Fibroblast of lung (primary cell): Measurements from ENCODE around the gene CYP27B1. TPM values are rescaled to one million over a fixed set of nuclear protein-coding genes. Genes with fewer than 3 reads are reported as not detected.
A peak's percentile ranks its signal among the peaks of the same experiment; 100 is the strongest.

Experiments used
- DNase-seq, 2 donors: peaks; one replicate each; pipeline versions ENCODE4 v3.0.0 to v3.0.0-alpha.2; 2010; ENCODE audit warnings: low read depth in 2 of 2
- H2AFZ ChIP-seq: 2 replicates; pipeline ENCODE4 v1.5.1; 2012; ENCODE audit warnings: low read length, control low read depth, inconsistent platforms
- H3K27ac ChIP-seq: 2 replicates; pipeline ENCODE4 v1.5.1; 2011; ENCODE audit warnings: low read length, control low read depth; ENCODE audit not compliant: insufficient read depth
- H3K27me3 ChIP-seq: 2 replicates; pipeline ENCODE4 v1.5.1; 2011; ENCODE audit warnings: mild to moderate bottlenecking, low read length; ENCODE audit not compliant: control insufficient read depth, insufficient read depth
- H3K36me3 ChIP-seq: 2 replicates; pipeline ENCODE4 v1.5.1; 2011; ENCODE audit warnings: low read length; ENCODE audit not compliant: control insufficient read depth, insufficient read depth
- H3K4me1 ChIP-seq: 2 replicates; pipeline ENCODE4 v1.5.1; 2011; ENCODE audit warnings: low read length; ENCODE audit not compliant: control insufficient read depth, insufficient read depth; ENCODE audit errors: extremely low read depth
- H3K4me2 ChIP-seq: 2 replicates; pipeline ENCODE4 v1.5.1; 2011; ENCODE audit warnings: low read length, control low read depth; ENCODE audit not compliant: insufficient read depth; ENCODE audit errors: extremely low read depth
- H3K4me3 ChIP-seq, 4 experiments: fragments of 200-600 bp in 1 of 4; sonication (generic) in 1 of 4; replicated peaks in 1 of 4; 2 replicates each; pipeline ENCODE4 v1.5.1; 2011 to 2016; ENCODE audit warnings: low read length in 4 of 4, low read depth in 3 of 4, mild to moderate bottlenecking in 3 of 4, control low read depth in 2 of 4, inconsistent platforms in 1 of 4, mixed read lengths in 1 of 4; ENCODE audit not compliant: insufficient read depth in 1 of 4; ENCODE audit errors: control extremely low read depth in 1 of 4
- H3K79me2 ChIP-seq: 2 replicates; pipeline ENCODE4 v1.5.1; 2012; ENCODE audit warnings: mild to moderate bottlenecking, low read length, inconsistent platforms; ENCODE audit not compliant: control insufficient read depth, insufficient read depth
- H3K9ac ChIP-seq: 2 replicates; pipeline ENCODE4 v1.5.1; 2011; ENCODE audit warnings: mild to moderate bottlenecking, low read length, control low read depth; ENCODE audit not compliant: insufficient read depth
- H3K9me3 ChIP-seq: 2 replicates; pipeline ENCODE4 v1.5.1; 2012; ENCODE audit warnings: low read depth, low read length; ENCODE audit not compliant: control insufficient read depth, insufficient read depth
- H4K20me1 ChIP-seq: 2 replicates; pipeline ENCODE4 v1.5.1; 2011; ENCODE audit warnings: low read length; ENCODE audit not compliant: control insufficient read depth, insufficient read depth; ENCODE audit errors: extremely low read depth
- CTCF ChIP-seq, 2 donors: IDR thresholded peaks in 1 of 2; conservative IDR thresholded peaks in 1 of 2; 1 replicate in 1 of 2; 2 replicates in 1 of 2; pipeline ENCODE4 v1.5.1; 2011 to 2012; ENCODE audit warnings: low read length in 2 of 2, control low read depth in 1 of 2, inconsistent platforms in 1 of 2, low read depth in 1 of 2, mild to moderate bottlenecking in 1 of 2
- EZH2 ChIP-seq: IDR thresholded peaks from 2 replicates; pipeline ENCODE4 v1.5.1; 2012; ENCODE audit warnings: low read length, control low read depth, mild to moderate bottlenecking; ENCODE audit errors: missing control alignments
- polyA plus RNA-seq, 2 donors: library from polyadenylated mRNA; depleted of rRNA in 1 of 2; stranded (reverse) in 1 of 2; unstranded in 1 of 2; fragments of >200 nt; gene quantifications; 2 replicates each; pipeline ENCODE4 v1.2.1, GENCODE V29; 2011 to 2012; ENCODE audit warnings: missing spikeins in 1 of 2
- total RNA-seq: library from RNA; depleted of rRNA; stranded (reverse); fragments of >200 nt; gene quantifications from 2 replicates; pipeline ENCODE4 v1.2.1, GENCODE V29; 2014

CYP27B1 gene
- total and polyA plus RNA-seq, 2 donors (not counting 1 experiment from before 2014, with no cell fraction given), result 0.17 to 0.26 TPM

GRCh38 chr12:57755454-57756372 lies 11.2 kb downstream of the CYP27B1 start:
- Histone ChIP-seq H3K27me3 (peaks cover 13% of the 10 kb centered on the region), H2AFZ (no peak overlapping the region), H3K9ac (peak overlapping the region; percentile 54)

GRCh38 chr12:57755194-57755453 lies 11.8 kb downstream of the CYP27B1 start:
- no peak overlapping the region for H2AFZ ChIP-seq
- no peaks in the 10 kb centered on the region for H3K9me3 ChIP-seq
- H4K20me1 ChIP-seq, result no peaks in the 10 kb centered on the region
- H3K4me1 ChIP-seq, result peaks cover 4% of the 10 kb centered on the region
- no peak overlapping the region for H3K9ac ChIP-seq
- DNase-seq, result no peak
- H3K4me3 ChIP-seq, result peak overlapping the region in 2 of 4 experiments; percentile 20 to 64
- peak overlapping the region; percentile 15 for H3K4me2 ChIP-seq
- H3K79me2 ChIP-seq, result peaks cover 19% of the 10 kb centered on the region
- peaks cover 4% of the 10 kb centered on the region for H3K36me3 ChIP-seq
- TF ChIP-seq CTCF (conservative IDR thresholded peaks at IDR 0.05 in 1 of 2, IDR thresholded peaks at IDR 0.05 in 1 of 2; ENCODE audit: low read depth in 1 of 2, low read length in 2 of 2) (no peak), EZH2 (no peak)
- no peak overlapping the region for H3K27ac ChIP-seq
- H3K27me3 ChIP-seq, result peaks cover 13% of the 10 kb centered on the region

More at GRCh38 chr12:57755454-57756372, 11.2 kb downstream of the CYP27B1 start:
- no peaks in the 10 kb centered on the region for H4K20me1 ChIP-seq
- no peak for TF ChIP-seq CTCF (conservative IDR thresholded peaks at IDR 0.05 in 1 of 2, IDR thresholded peaks at IDR 0.05 in 1 of 2; ENCODE audit: low read depth in 1 of 2, low read length in 2 of 2)
- peak; percentile 85 for TF ChIP-seq EZH2
- H3K9me3 ChIP-seq, result no peaks in the 10 kb centered on the region
- DNase-seq, result no peak
- peak overlapping the region; percentile 67 for H3K4me2 ChIP-seq
- peak overlapping the region; percentile 41 to 64 (median 49) for H3K4me3 ChIP-seq
- H3K79me2 ChIP-seq, result peaks cover 13% of the 10 kb centered on the region
- H3K27ac ChIP-seq, result no peak overlapping the region
- H3K36me3 ChIP-seq, result peaks cover 1% of the 10 kb centered on the region
- peaks cover 4% of the 10 kb centered on the region for H3K4me1 ChIP-seq

GRCh38 chr12:57754411-57755193 lies 12.3 kb downstream of the CYP27B1 start, which contains the start of gene MARCHF9:
Gene MARCHF9, plus strand, starts transcription at chr12:57755103. Its CDS starts 426 bp downstream, at chr12:57755529.
- H2AFZ ChIP-seq, result peak within 1 kb of the TSS; percentile 29
- TF ChIP-seq CTCF (conservative IDR thresholded peaks at IDR 0.05 in 1 of 2, IDR thresholded peaks at IDR 0.05 in 1 of 2; ENCODE audit: low read depth in 1 of 2, low read length in 2 of 2) (no peak), EZH2 (peak; percentile 80)
- no peak for DNase-seq
- H3K27ac ChIP-seq, result no peak within 1 kb of the TSS
- peaks cover 4% of the 10 kb centered on the region for H3K36me3 ChIP-seq
- no peaks in the 10 kb centered on the region for H3K9me3 ChIP-seq
- peaks cover 20% of the 10 kb centered on the region for H3K79me2 ChIP-seq
- H3K4me3 ChIP-seq, result peak within 1 kb of the TSS; percentile 41 to 64 (median 49)
- H3K27me3 ChIP-seq, result peaks cover 13% of the 10 kb centered on the region
- H3K4me1 ChIP-seq, result peaks cover 4% of the 10 kb centered on the region
- H3K9ac ChIP-seq, result peak within 1 kb of the TSS; percentile 54
- H4K20me1 ChIP-seq, result no peaks in the 10 kb centered on the region
- peak within 1 kb of the TSS; percentile 67 for H3K4me2 ChIP-seq
